SU-DHL-6 (cell line): ENCODE data around the gene COPS3.

Experiments
- EZH2phosphoT487 ChIP-seq: fragments of 200-600 bp; sonication (generic), shearing (Covaris generic); conservative IDR thresholded peaks from 2 replicates; pipeline ENCODE4 v1.6.1; 2018; ENCODE audit warnings: mild to moderate bottlenecking, antibody characterized with exemption, low read length, moderate library complexity, mixed read lengths
- TF ChIP-seq, protein P1 (sequence below): fragments of 200-600 bp; sonication (generic); IDR thresholded peaks from one replicate; pipeline ENCODE4 v1.5.1; 2017; ENCODE audit warnings: antibody characterized with exemption, mild to moderate bottlenecking, low read length, moderate library complexity; ENCODE audit not compliant: insufficient read depth, poor library complexity, severe bottlenecking

DNA sequence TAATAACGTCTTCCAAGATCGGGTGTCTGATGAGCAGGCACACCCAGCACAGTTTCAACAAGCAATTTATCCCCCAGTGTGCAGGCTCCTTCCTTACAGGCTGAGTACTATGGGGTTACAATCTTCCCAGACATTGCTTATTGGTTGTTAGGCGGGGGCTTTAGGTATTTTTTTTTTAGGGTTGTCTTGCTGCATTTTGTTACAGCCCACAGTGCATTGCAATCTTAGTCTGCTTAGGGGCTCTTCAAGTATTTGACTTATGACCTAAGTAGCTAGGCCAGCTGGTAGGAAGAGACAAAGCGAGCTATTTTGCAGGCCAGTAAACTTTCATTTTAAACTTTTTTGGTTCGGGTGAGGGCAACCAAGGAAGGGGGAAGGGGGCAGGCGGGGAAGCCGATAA lies 80.7 kb downstream of the COPS3 start:
- TF ChIP-seq, protein P1, sequence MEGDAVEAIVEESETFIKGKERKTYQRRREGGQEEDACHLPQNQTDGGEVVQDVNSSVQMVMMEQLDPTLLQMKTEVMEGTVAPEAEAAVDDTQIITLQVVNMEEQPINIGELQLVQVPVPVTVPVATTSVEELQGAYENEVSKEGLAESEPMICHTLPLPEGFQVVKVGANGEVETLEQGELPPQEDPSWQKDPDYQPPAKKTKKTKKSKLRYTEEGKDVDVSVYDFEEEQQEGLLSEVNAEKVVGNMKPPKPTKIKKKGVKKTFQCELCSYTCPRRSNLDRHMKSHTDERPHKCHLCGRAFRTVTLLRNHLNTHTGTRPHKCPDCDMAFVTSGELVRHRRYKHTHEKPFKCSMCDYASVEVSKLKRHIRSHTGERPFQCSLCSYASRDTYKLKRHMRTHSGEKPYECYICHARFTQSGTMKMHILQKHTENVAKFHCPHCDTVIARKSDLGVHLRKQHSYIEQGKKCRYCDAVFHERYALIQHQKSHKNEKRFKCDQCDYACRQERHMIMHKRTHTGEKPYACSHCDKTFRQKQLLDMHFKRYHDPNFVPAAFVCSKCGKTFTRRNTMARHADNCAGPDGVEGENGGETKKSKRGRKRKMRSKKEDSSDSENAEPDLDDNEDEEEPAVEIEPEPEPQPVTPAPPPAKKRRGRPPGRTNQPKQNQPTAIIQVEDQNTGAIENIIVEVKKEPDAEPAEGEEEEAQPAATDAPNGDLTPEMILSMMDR, result no peak
- TF ChIP-seq EZH2phosphoT487, result no peak
